PC-9 (cell line): ENCODE results near the gene DNAJB1. TPM values are rescaled to one million over a fixed set of nuclear protein-coding genes. Genes with fewer than 3 reads are reported as not detected.
"Not testable (repeated sequence)": the region's sequence is repeated elsewhere in the genome, so short reads cannot be mapped to it uniquely, and the experiment has no call there.

Source experiments
- BruUV-seq: library from RNA; stranded (reverse); fragments of 400-500 nt; replicated peaks from 2 replicates; lab custom pipeline; 2021; lab: Mats Ljungman, UMichigan
- CTCF ChIA-PET: fragments of 300-600 bp; sonication (Branson Sonifier 250); formaldehyde crosslinking; loops from one replicate; lab custom pipeline; 2022; ENCODE audit warnings: antibody characterized with exemption; lab: Charles Lee
- POLR2A ChIA-PET: fragments of 300-600 bp; sonication (Branson Sonifier 250); formaldehyde crosslinking; loops from one replicate; lab custom pipeline; 2022; ENCODE audit warnings: antibody characterized with exemption; ENCODE audit not compliant: unreplicated experiment; lab: Charles Lee
- DNase-seq, 2 experiments: peaks; one replicate each; pipeline versions ENCODE4 v3.0.0 to v3.0.0-alpha.2; 2015 to 2022; ENCODE audit warnings: mixed read lengths in 1 of 2
- H2AFZ ChIP-seq: fragments of 200-600 bp; sonication (generic); 2 replicates; pipeline ENCODE4 v1.8.1; 2017; ENCODE audit warnings: antibody characterized with exemption
- H3F3A ChIP-seq: fragments of 200-600 bp; sonication (generic); 2 replicates; pipeline ENCODE4 v1.8.1; 2017; ENCODE audit warnings: antibody characterized with exemption, mild to moderate bottlenecking, low read depth; ENCODE audit not compliant: insufficient read depth
- H3K27ac ChIP-seq: fragments of 200-600 bp; sonication (generic); 2 replicates; pipeline ENCODE4 v1.6.1; 2016; ENCODE audit warnings: mixed run types
- H3K27me3 ChIP-seq: fragments of 200-600 bp; sonication (generic); 2 replicates; pipeline ENCODE4 v1.6.1; 2016; ENCODE audit warnings: low read depth, mixed run types; ENCODE audit not compliant: insufficient read depth
- H3K36me3 ChIP-seq: fragments of 200-600 bp; sonication (generic); 2 replicates; pipeline ENCODE4 v1.6.1; 2016; ENCODE audit warnings: low read depth, mixed run types
- H3K4me1 ChIP-seq: fragments of 200-600 bp; sonication (generic); replicated peaks from 2 replicates; pipeline ENCODE4 v1.6.1; 2016; ENCODE audit warnings: mixed run types; ENCODE audit not compliant: insufficient read depth
- H3K4me2 ChIP-seq: fragments of 200-600 bp; sonication (generic); 2 replicates; pipeline ENCODE4 v1.6.1; 2017; ENCODE audit warnings: mixed run types
- H3K4me3 ChIP-seq: fragments of 200-600 bp; sonication (generic); 2 replicates; pipeline ENCODE4 v1.6.1; 2016; ENCODE audit warnings: mixed run types
- H3K79me2 ChIP-seq: fragments of 200-600 bp; sonication (generic); 2 replicates; pipeline ENCODE4 v1.6.1; 2017; ENCODE audit warnings: low read depth, mixed run types
- H3K9me2 ChIP-seq: fragments of 200-600 bp; sonication (generic); 2 replicates; pipeline ENCODE4 v1.8.1; 2017; ENCODE audit warnings: mild to moderate bottlenecking; ENCODE audit not compliant: insufficient read depth
- H3K9me3 ChIP-seq: fragments of 200-600 bp; sonication (generic); 2 replicates; pipeline ENCODE4 v1.8.1; 2016; ENCODE audit warnings: low read depth; ENCODE audit not compliant: insufficient read depth
- H4K20me1 ChIP-seq: fragments of 200-600 bp; sonication (generic); 2 replicates; pipeline ENCODE4 v1.8.1; 2017; ENCODE audit not compliant: insufficient read depth
- CTCF ChIP-seq: fragments of 200-600 bp; sonication (generic); conservative IDR thresholded peaks from 2 replicates; pipeline ENCODE4 v1.6.1; 2017; ENCODE audit warnings: mixed run types, antibody characterized with exemption, mild to moderate bottlenecking, moderate library complexity
- EZH2 ChIP-seq: fragments of 200-600 bp; sonication (generic); IDR thresholded peaks from 2 replicates; pipeline ENCODE4 v1.8.0; 2017; ENCODE audit warnings: antibody characterized with exemption, low read depth
- intact Hi-C: fragments of 100-400 bp; cut with micrococcal nuclease; formaldehyde crosslinking; loops from one replicate; pipeline ENCODE4 v1.10.0; 2022; ENCODE audit not compliant: unreplicated experiment
- total RNA-seq: library from RNA; stranded (reverse); gene quantifications from 2 replicates; pipeline ENCODE4 v1.2.3, GENCODE V29; 2021

The DNAJB1 gene
- total RNA-seq, 1 experiment from 2014 or later = 159 TPM

GRCh38 chr19:14565765-14566711 lies 47.8 kb upstream of the DNAJB1 start:
- no peaks in the 10 kb centered on the region for H3K27me3 ChIP-seq
- H3K9me2 ChIP-seq = no peaks in the 10 kb centered on the region
- H3K4me2 ChIP-seq = no peak overlapping the region
- H3F3A ChIP-seq = peaks cover 34% of the 10 kb centered on the region; the same call in 1 of the 2 replicates
- CTCF ChIA-PET = no interaction called here
- H2AFZ ChIP-seq = no peak overlapping the region
- H4K20me1 ChIP-seq = peaks cover 34% of the 10 kb centered on the region
- TF ChIP-seq CTCF = no peak
- TF ChIP-seq EZH2 = no peak
- H3K9me3 ChIP-seq = no peaks in the 10 kb centered on the region
- H3K36me3 ChIP-seq = peaks cover 14% of the 10 kb centered on the region; the same call in 1 of the 2 replicates
- peak in 1 of 2 experiments; percentile 30 for DNase-seq
- intact Hi-C loops = no loop called here
- peaks cover 9% of the 10 kb centered on the region for H3K4me1 ChIP-seq
- BruUV-seq = TSS peak; percentile 84
- H3K79me2 ChIP-seq = peaks cover 39% of the 10 kb centered on the region
- no peak overlapping the region for H3K27ac ChIP-seq
- H3K4me3 ChIP-seq = no peak overlapping the region
- POLR2A ChIA-PET = no interaction called here

- BruUV-seq = no TSS peak
Observed at GRCh38 chr19:14565298-14565679, 47.1 kb upstream of the DNAJB1 start.

GRCh38 chr19:14564652-14565297 lies 46.6 kb upstream of the DNAJB1 start:
- Histone ChIP-seq H3K36me3 (peaks cover 14% of the 10 kb centered on the region; the same call in 1 of the 2 replicates), H3K79me2 (peaks cover 39% of the 10 kb centered on the region), H3F3A (peaks cover 33% of the 10 kb centered on the region; the same call in 1 of the 2 replicates), H4K20me1 (peaks cover 39% of the 10 kb centered on the region)
- H2AFZ ChIP-seq, H3K27ac ChIP-seq, POLR2A ChIA-PET, H3K4me3 ChIP-seq, intact Hi-C loops, H3K27me3 ChIP-seq, H3K4me1 ChIP-seq, BruUV-seq, H3K9me2 ChIP-seq, H3K4me2 ChIP-seq, CTCF ChIA-PET, H3K9me3 ChIP-seq: not testable (repeated sequence)
- DNase-seq = peak in 1 of 2 experiments; percentile 28

More at GRCh38 chr19:14565298-14565679, 47.1 kb upstream of the DNAJB1 start:
- intact Hi-C loops = no loop called here
- H3K9me3 ChIP-seq = no peaks in the 10 kb centered on the region
- peaks cover 14% of the 10 kb centered on the region; the same call in 1 of the 2 replicates for H3K36me3 ChIP-seq
- peaks cover 39% of the 10 kb centered on the region for H3K79me2 ChIP-seq
- no peak overlapping the region for H3K27ac ChIP-seq
- peak in 1 of 2 experiments; percentile 28 for DNase-seq
- no peak overlapping the region for H3K4me2 ChIP-seq
- peaks cover 38% of the 10 kb centered on the region for H4K20me1 ChIP-seq
- no peak overlapping the region for H3K4me3 ChIP-seq
- peaks cover 3% of the 10 kb centered on the region for H3K4me1 ChIP-seq
- CTCF ChIA-PET = no interaction called here
- H3F3A ChIP-seq = peaks cover 34% of the 10 kb centered on the region; the same call in 1 of the 2 replicates
- H3K27me3 ChIP-seq = no peaks in the 10 kb centered on the region
- no peaks in the 10 kb centered on the region for H3K9me2 ChIP-seq
- TF ChIP-seq CTCF = no peak
- TF ChIP-seq EZH2 = no peak
- H2AFZ ChIP-seq = no peak overlapping the region
- POLR2A ChIA-PET = no interaction called here
